ENCODE measurements around the gene SGK1. TPM values are rescaled to one million over a fixed set of nuclear protein-coding genes. Genes with fewer than 3 reads are reported as not detected.
A peak's percentile ranks its signal among the peaks of the same experiment; 100 is the strongest.

Gene SGK1
- total RNA-seq, 6 experiments from 2014 or later: 75.4 to 117 (median 104) TPM

- no peaks in the 10 kb centered on the region for H3K9me3 Mint-ChIP-seq
- H3K36me3 Mint-ChIP-seq (ENCODE audit: low read depth): no peaks in the 10 kb centered on the region; the same call in 1 of the 2 replicates
- peaks cover 24% of the 10 kb centered on the region for H3K4me1 Mint-ChIP-seq (ENCODE audit: low read depth)
- H3K27me3 Mint-ChIP-seq (ENCODE audit: insufficient read depth): no peaks in the 10 kb centered on the region; the same call in 1 of the 2 replicates
- no peak for DNase-seq
- TF ChIP-seq CTCF (IDR thresholded peaks at IDR 0.05): no peak
- H3K4me3 Mint-ChIP-seq: no peak overlapping the region
- no peak overlapping the region for H3K27ac Mint-ChIP-seq
Observed at GRCh38 chr6:134303891-134304290, 14.0 kb downstream of the SGK1 start.

- no peak overlapping the region; the same call in 1 of the 2 replicates for H3K27ac Mint-ChIP-seq
- no peak for TF ChIP-seq CTCF (IDR thresholded peaks at IDR 0.05)
- H3K9me3 Mint-ChIP-seq: no peaks in the 10 kb centered on the region
- peak; percentile 16 for DNase-seq
- no peaks in the 10 kb centered on the region; the same call in 1 of the 2 replicates for H3K27me3 Mint-ChIP-seq (ENCODE audit: insufficient read depth)
- H3K36me3 Mint-ChIP-seq (ENCODE audit: low read depth): no peaks in the 10 kb centered on the region; the same call in 1 of the 2 replicates
- H3K4me1 Mint-ChIP-seq (ENCODE audit: low read depth): peaks cover 39% of the 10 kb centered on the region
- no peak overlapping the region for H3K4me3 Mint-ChIP-seq
Observed at GRCh38 chr6:134299236-134299635, 18.7 kb downstream of the SGK1 start.

DNA sequence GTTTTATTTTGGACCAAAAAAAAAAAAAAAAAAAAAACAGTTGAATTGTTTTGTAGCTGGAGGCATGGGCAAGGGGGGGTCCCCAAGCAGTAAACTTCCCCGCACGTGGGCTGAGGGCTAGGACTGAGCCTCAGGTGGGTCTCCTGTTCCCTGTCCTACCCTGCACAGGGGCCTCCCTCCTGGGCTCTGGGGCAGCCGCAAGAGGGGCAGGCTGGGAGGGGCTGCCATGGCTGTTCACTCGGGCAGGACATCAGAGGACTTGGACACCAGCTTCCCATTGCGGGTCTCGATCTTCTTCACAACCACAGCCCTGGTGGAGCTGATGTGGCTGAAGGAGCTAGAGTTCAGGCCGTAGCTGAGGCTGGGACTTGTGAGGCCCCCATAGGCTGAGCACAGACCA is 21.1 kb downstream of the SGK1 start:
- Mint-ChIP-seq H3K36me3 (ENCODE audit: low read depth) (no peaks in the 10 kb centered on the region; the same call in 1 of the 2 replicates), H3K9me3 (no peaks in the 10 kb centered on the region), H3K27ac (no peak overlapping the region), H3K4me3 (no peak overlapping the region), H3K4me1 (ENCODE audit: low read depth) (peaks cover 40% of the 10 kb centered on the region), H3K27me3 (ENCODE audit: insufficient read depth) (no peaks in the 10 kb centered on the region; the same call in 1 of the 2 replicates)
- no peak for DNase-seq
- TF ChIP-seq CTCF (IDR thresholded peaks at IDR 0.05): no peak

DNA sequence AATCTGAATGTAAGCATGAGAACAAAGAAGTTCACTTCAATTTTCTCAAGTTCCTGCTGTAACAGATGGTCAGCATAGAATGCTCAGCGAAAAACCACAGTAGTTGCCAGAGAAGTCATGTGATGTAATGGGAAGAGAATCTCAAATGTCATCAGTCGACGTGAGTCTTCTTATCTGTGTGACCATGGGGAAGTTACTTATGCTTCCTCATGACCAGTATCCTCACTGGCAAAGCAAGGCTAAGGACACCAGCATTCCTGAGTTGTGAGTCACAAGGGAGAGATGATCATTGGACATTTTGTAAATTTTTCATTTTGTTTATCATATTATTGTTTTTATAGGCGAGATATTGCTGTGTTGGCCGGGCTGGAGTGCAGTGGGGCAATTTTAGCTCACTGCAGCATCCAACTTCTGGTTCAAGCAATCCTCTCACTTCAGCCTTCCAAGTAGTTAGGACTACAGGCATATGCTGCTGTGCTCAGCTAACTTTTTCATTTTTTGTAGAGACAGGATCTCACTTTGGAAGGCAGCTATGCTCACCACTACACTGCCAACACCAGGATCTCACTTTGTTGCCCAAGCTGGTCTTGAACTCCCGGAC is 21.9 kb downstream of the SGK1 start:
- no peak for TF ChIP-seq CTCF (IDR thresholded peaks at IDR 0.05)
- DNase-seq: peak; percentile 97

GRCh38 chr6:134293659-134294161 is 24.2 kb downstream of the SGK1 start:
- TF ChIP-seq CTCF (IDR thresholded peaks at IDR 0.05): no peak
- H3K4me1 Mint-ChIP-seq (ENCODE audit: low read depth): peaks cover 39% of the 10 kb centered on the region
- H3K27ac Mint-ChIP-seq: no peak overlapping the region
- peaks cover 11% of the 10 kb centered on the region; the same call in 1 of the 2 replicates for H3K36me3 Mint-ChIP-seq (ENCODE audit: low read depth)
- H3K27me3 Mint-ChIP-seq (ENCODE audit: insufficient read depth): no peaks in the 10 kb centered on the region; the same call in 1 of the 2 replicates
- peaks cover 6% of the 10 kb centered on the region for H3K9me3 Mint-ChIP-seq
- H3K4me3 Mint-ChIP-seq: no peak overlapping the region
- no peak for DNase-seq

More for the DNA sequence above, 21.9 kb downstream of the SGK1 start:
- H3K4me3 Mint-ChIP-seq: peak overlapping the region; percentile 31
- peak overlapping the region; percentile 87 for H3K27ac Mint-ChIP-seq
- H3K27me3 Mint-ChIP-seq (ENCODE audit: insufficient read depth): no peaks in the 10 kb centered on the region; the same call in 1 of the 2 replicates
- peaks cover 40% of the 10 kb centered on the region for H3K4me1 Mint-ChIP-seq (ENCODE audit: low read depth)
- H3K9me3 Mint-ChIP-seq: no peaks in the 10 kb centered on the region
- no peaks in the 10 kb centered on the region; the same call in 1 of the 2 replicates for H3K36me3 Mint-ChIP-seq (ENCODE audit: low read depth)
